Smooth muscle cell of the pulmonary artery (primary cell): ENCODE results near the gene SPPL3. TPM values are rescaled to one million over a fixed set of nuclear protein-coding genes. Genes with fewer than 3 reads are reported as not detected.

Experiments used
- total RNA-seq: library from RNA; depleted of rRNA; stranded (reverse); fragments of >200 nt; gene quantifications from 2 replicates; pipeline ENCODE4 v1.2.3, GENCODE V29; 2014

Gene SPPL3
- total RNA-seq, result 9.4 and 9.5 TPM in 2 replicates

DNA sequence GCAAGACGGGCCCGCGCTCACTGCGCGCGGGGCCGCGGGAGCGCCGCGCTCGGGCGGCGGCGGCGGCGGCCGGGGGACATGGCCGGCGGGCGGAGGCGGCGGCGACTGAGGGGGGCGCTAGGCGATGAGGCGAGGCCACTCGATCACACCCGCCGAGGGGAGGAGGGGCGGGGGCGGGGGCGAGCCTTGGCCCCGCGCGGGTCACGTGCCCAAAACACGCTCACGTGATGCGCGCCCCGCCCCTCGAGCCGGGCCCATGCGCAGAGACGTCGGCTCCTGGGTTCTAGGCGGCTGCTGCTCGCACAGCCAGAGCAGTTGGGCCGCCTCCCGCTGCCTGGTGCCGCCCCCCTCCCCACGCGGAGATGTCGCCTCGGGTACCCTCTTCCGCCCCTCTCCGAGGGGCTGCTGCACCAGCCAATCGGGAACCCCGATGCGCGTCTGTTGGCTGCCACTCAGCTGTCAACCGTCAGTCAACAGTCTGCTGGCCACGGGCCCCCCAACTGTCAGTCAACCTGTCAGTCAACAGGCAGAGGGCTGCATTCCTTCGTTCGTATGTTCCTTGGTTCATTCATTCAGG lies at the start of gene SPPL3:
SPPL3 (minus strand) TSS at position 162 of the 577 bp plus-strand sequence. CDS start 491 bp downstream, outside the sequence.

DNA sequence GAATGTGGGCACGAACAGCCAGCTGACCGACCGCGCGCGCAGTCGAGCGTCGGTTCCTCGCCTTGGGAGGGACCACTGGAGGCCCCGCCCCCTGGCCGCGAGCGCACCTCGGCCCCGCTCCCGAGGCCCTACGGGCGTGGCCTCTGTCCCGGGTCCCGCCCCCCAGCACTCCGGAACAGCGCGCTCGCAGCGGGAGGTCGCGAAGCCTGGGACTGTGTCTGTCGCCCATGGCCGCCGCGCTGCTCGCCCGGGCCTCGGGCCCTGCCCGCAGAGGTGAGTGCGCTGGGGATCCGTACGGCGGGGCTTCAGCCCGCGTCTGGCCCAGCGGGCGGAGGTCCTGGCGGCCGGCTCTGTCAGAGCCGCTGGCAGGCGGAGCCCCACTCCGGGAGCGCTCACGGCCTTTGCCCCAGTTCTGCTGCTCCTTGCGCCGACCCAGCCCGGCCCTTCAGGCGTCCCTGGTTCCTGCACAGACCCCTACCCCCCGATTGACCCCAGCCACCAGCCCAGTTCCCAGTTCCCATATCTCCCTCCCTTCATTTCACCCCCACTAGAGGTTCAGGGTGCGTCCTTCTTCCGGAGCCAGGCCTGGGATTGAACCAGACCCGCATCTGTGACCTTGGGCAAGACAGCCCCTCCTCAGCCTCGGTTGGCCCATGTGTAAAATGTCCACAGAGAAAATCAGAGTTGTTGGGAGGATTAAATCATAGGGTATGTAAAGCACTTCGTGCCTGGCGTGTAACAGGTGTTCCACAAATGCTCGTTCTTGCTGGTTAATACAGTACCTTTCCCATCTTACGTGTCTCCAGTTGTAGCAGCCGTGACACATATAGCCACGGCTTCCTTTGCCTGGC lies 178.3 kb downstream of the SPPL3 start, which contains the start of gene ACADS:
ACADS (plus strand) TSS at position 168 of the 851 bp plus-strand sequence; CDS start at position 228, 60 bp downstream.

Other genes with a start within 250 kb of the SPPL3 start
- gene MLEC, start 217.2 kb downstream of the SPPL3 start, total RNA-seq, result 136 and 156 TPM in 2 replicates
- gene UNC119B, start 193.9 kb downstream of the SPPL3 start, total RNA-seq, result 43.9 and 44.3 TPM in 2 replicates
- 5.6 and 6.6 TPM in 2 replicates for gene ACADS, start 178.5 kb downstream of the SPPL3 start, total RNA-seq
- 0.07 TPM in 1 of 2 replicates, not detected in the other for gene HNF1A, start 74.2 kb upstream of the SPPL3 start, total RNA-seq
- gene C12orf43, start 112.1 kb upstream of the SPPL3 start, total RNA-seq, result 13.7 and 14.0 TPM in 2 replicates
- 0.03 and 0.26 TPM in 2 replicates for gene OASL, start 134.9 kb upstream of the SPPL3 start, total RNA-seq
- gene P2RX7, start 228.5 kb upstream of the SPPL3 start, total RNA-seq, result 0.46 and 1.3 TPM in 2 replicates